ENCODE measurements around the gene ESRP2.

Gene ESRP2

DNA sequence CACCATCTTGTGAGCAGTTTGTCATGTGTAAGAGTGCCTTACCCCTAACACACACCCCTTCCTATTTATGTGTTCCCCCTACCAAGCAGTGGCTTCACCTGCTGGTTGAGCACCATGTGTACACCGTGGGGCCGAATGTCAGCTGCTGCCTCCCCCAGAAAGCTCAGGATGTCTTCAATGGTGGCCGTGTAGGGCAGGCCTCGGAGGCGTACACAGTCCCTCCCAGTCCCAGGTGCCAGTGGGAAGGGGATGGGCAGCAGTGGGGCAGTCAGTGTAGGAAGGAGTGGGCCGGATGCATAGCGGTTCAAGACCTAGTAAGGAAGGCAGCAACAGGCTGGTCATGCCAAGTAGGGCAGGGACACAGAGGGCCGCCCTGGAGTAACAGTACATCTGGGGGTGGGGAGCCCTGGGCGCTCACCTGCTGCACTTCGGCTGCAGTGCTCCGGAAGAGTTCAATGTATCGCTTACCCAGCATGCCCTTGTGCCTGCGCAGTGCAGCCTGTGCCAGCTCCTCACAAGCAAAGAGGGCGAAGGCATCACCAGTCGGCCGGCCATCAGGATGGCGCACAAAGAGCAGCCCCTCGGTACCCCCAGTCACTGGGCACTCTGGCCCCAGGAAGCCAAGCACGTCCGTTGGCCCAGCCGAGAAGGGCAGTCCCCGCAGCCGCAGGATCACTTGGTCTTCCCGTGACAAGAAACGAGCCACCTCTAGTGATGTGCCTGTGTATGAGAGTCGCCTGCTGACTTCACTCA lies 4.4 kb downstream of the ESRP2 start:
- Histone ChIP-seq H3K36me3 (ENCODE audit: control insufficient read depth in 2 of 2, insufficient read depth in 1 of 2, low read length in 2 of 2) (peaks cover 0 to 56% of the 10 kb centered on the region in 2 experiments; a peak in 1 of 3 replicates), H3K4me1 (ENCODE audit: control insufficient read depth, insufficient read depth, low read length) (peaks cover 2% of the 10 kb centered on the region; the same call in 1 of the 2 replicates), H3K4me3 (ENCODE audit: low read depth, low read length) (no peak overlapping the region), H3K9me3 (ENCODE audit: control insufficient read depth, insufficient read depth, low read depth, low read length) (no peaks in the 10 kb centered on the region), H3K27ac (ENCODE audit: extremely low read depth, low read depth, low read length) (no peak overlapping the region)
- ChIA-PET POLR2A (no interaction called here), CTCF (interaction anchor here (1.7 kb wide), 1 partner anchor 144 kb away, joined by 4 read pairs; no protein-coding TSS in a partner anchor)
- no peak for TF ChIP-seq ZNF830 (tag by site-specific recombination; IDR thresholded peaks at IDR 0.05; ENCODE audit: low read depth)
- TF ChIP-seq ZNF404 (tag by site-specific recombination; IDR thresholded peaks at IDR 0.05): no peak
- TF ChIP-seq ZNF423 (tag by site-specific recombination; IDR thresholded peaks at IDR 0.05): no peak
- no peak for TF ChIP-seq ZNF747 (tag by site-specific recombination; IDR thresholded peaks at IDR 0.05)

DNA sequence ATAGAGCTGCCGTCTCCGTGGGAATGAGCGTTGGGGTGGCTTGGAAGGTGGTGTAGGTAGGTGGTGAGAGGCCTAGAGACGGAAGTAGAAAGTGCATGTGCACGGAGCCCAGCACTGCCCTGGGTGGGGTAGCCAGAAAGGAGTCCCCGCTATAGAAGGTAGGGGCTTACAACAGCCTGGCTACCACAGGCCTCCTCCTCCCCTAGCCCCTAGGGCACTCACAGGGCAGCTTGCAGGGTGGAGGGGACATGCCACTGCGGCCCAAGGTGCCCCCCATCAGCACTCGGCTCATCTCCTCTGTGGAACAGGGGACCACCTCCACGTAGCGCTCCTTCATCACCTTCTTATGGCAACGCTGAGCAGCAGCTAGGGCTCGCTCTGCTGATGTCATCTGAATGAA lies 5.0 kb downstream of the ESRP2 start:
- no peak overlapping the region for H3K27ac ChIP-seq (ENCODE audit: extremely low read depth, low read depth, low read length)
- H3K36me3 ChIP-seq (ENCODE audit: control insufficient read depth in 2 of 2, insufficient read depth in 1 of 2, low read length in 2 of 2): peaks cover 0 to 62% of the 10 kb centered on the region in 2 experiments; a peak in 1 of 3 replicates
- ChIA-PET CTCF (interaction anchor here (0.6 to 1.7 kb wide), 3 partner anchors 73 to 168 kb away, joined by 3 to 4 read pairs (median 3); no protein-coding TSS in a partner anchor), POLR2A (no interaction called here)
- H3K9me3 ChIP-seq (ENCODE audit: control insufficient read depth, insufficient read depth, low read depth, low read length): no peaks in the 10 kb centered on the region
- no peak overlapping the region for H3K4me3 ChIP-seq (ENCODE audit: low read depth, low read length)
- no peaks in the 10 kb centered on the region for H3K4me1 ChIP-seq (ENCODE audit: control insufficient read depth, insufficient read depth, low read length)
- TF ChIP-seq ZNF394 (tag by site-specific recombination; IDR thresholded peaks at IDR 0.05; ENCODE audit: borderline replicate concordance) (no peak), HOXD13 (CRISPR knock-in tag; IDR thresholded peaks at IDR 0.05; ENCODE audit: borderline replicate concordance) (no peak), ZNF404 (tag by site-specific recombination; IDR thresholded peaks at IDR 0.05) (no peak), ZNF561 (tag by site-specific recombination; IDR thresholded peaks at IDR 0.05; ENCODE audit: borderline replicate concordance) (no peak), ZNF600 (tag by site-specific recombination; IDR thresholded peaks at IDR 0.05) (no peak), ZNF2 (tag by site-specific recombination; IDR thresholded peaks at IDR 0.05) (no peak), KLF16 (tag by site-specific recombination; IDR thresholded peaks at IDR 0.05) (no peak), SETDB1 (IDR thresholded peaks at IDR 0.05; ENCODE audit: insufficient read length, low read length) (no peak), ZNF24 (tag by site-specific recombination; IDR thresholded peaks at IDR 0.05) (no peak)
- TF ChIP-seq, protein P1, sequence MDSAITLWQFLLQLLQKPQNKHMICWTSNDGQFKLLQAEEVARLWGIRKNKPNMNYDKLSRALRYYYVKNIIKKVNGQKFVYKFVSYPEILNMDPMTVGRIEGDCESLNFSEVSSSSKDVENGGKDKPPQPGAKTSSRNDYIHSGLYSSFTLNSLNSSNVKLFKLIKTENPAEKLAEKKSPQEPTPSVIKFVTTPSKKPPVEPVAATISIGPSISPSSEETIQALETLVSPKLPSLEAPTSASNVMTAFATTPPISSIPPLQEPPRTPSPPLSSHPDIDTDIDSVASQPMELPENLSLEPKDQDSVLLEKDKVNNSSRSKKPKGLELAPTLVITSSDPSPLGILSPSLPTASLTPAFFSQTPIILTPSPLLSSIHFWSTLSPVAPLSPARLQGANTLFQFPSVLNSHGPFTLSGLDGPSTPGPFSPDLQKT (IDR thresholded peaks at IDR 0.05; ENCODE audit: borderline replicate concordance, low read depth, low read length): no peak

DNA sequence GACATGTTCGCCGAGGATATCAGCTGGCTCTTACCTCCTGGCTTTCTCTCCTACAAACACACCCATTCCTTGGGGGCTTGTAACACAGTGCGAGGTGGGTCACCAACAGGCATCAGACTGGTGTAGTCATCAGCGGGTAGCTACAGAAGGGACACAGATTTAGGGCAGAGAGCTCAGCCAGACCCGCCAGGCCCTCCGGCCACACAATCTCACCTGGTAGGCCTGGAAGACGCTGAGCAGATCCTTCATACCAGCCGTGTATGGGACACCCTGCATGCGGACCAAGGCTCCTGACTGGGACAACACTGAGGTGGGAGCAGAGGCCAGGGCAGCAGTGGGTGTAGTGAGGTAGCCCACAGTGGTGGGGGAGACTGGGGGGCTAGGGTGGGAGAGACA lies 5.8 kb downstream of the ESRP2 start:
- peaks cover 0 to 62% of the 10 kb centered on the region in 2 experiments; a peak in 1 of 3 replicates for H3K36me3 ChIP-seq (ENCODE audit: control insufficient read depth in 2 of 2, insufficient read depth in 1 of 2, low read length in 2 of 2)
- no peak for TF ChIP-seq ZFP41 (tag by site-specific recombination; IDR thresholded peaks at IDR 0.05; ENCODE audit: borderline replicate concordance)
- no peak for TF ChIP-seq TCF7L2 (IDR thresholded peaks at IDR 0.05; ENCODE audit: borderline replicate concordance, low read depth, low read length)
- no peak for TF ChIP-seq ZNF140 (tag by site-specific recombination; IDR thresholded peaks at IDR 0.05)
- 0 out of 2 replicates have a peak, but pooled peaks have one; percentile 43 for TF ChIP-seq SCRT2 (tag by site-specific recombination; IDR thresholded peaks at IDR 0.05)
- no peak for TF ChIP-seq ZIC2 (tag by site-specific recombination; IDR thresholded peaks at IDR 0.05)
- CTCF ChIA-PET: interaction anchor here (0.7 to 1.7 kb wide), 6 partner anchors 30 to 167 kb away, joined by 3 to 4 read pairs (median 3); no protein-coding TSS in a partner anchor

More for the DNA sequence above, 5.8 kb downstream of the ESRP2 start:
- Histone ChIP-seq H3K4me3 (ENCODE audit: low read depth, low read length) (no peak overlapping the region), H3K9me3 (ENCODE audit: control insufficient read depth, insufficient read depth, low read depth, low read length) (no peaks in the 10 kb centered on the region), H3K4me1 (ENCODE audit: control insufficient read depth, insufficient read depth, low read length) (no peaks in the 10 kb centered on the region), H3K27ac (ENCODE audit: extremely low read depth, low read depth, low read length) (no peak overlapping the region)
- POLR2A ChIA-PET: interaction anchor here (0.6 kb wide), 1 partner anchor 12 kb away, joined by 3 read pairs; no protein-coding TSS in a partner anchor

All from HEK293 (cell line).